HG02840 (cell line): Measurements from ENCODE around the gene DNAH1.

Experiments
- ATAC-seq: cut with Tn5 transposase; IDR thresholded peaks from one replicate; pipeline ENCODE4 v1.9.1; 2021; ENCODE audit warnings: mild to moderate bottlenecking, moderate library complexity, moderate number of reproducible peaks; ENCODE audit not compliant: unreplicated experiment, low FRiP score

DNAH1 gene

GRCh38 chr3:52384019-52384761, 68.1 kb downstream of the DNAH1 start:
- no peak for ATAC-seq

GRCh38 chr3:52385157-52385556, 69.0 kb downstream of the DNAH1 start:
- ATAC-seq = no peak

GRCh38 chr3:52387481-52387880, 71.4 kb downstream of the DNAH1 start:
- no peak for ATAC-seq

GRCh38 chr3:52388348-52388821, 72.3 kb downstream of the DNAH1 start:
- ATAC-seq = no peak

- ATAC-seq = no peak
Measured at GRCh38 chr3:52388933-52389332, 72.8 kb downstream of the DNAH1 start.

- no peak for ATAC-seq
Measured at GRCh38 chr3:52391096-52391495, 75.0 kb downstream of the DNAH1 start.

GRCh38 chr3:52392216-52392930, 76.3 kb downstream of the DNAH1 start:
- ATAC-seq = no peak

GRCh38 chr3:52393131-52393807, 77.2 kb downstream of the DNAH1 start:
- ATAC-seq = no peak

- no peak for ATAC-seq
Measured at GRCh38 chr3:52393959-52394670, 78.0 kb downstream of the DNAH1 start.

GRCh38 chr3:52394751-52395502, 78.8 kb downstream of the DNAH1 start:
- no peak for ATAC-seq

- ATAC-seq = no peak
Measured at GRCh38 chr3:52395503-52395865, 79.4 kb downstream of the DNAH1 start.

GRCh38 chr3:52396011-52396906, 80.1 kb downstream of the DNAH1 start:
- no peak for ATAC-seq

- ATAC-seq = no peak
Measured at GRCh38 chr3:52396907-52397591, 80.9 kb downstream of the DNAH1 start.

GRCh38 chr3:52397676-52398399, 81.7 kb downstream of the DNAH1 start:
- no peak for ATAC-seq

GRCh38 chr3:52398670-52399081, 82.6 kb downstream of the DNAH1 start:
- ATAC-seq = no peak

GRCh38 chr3:52399131-52399530, 83.0 kb downstream of the DNAH1 start:
- ATAC-seq = no peak

- ATAC-seq = no peak
Measured at GRCh38 chr3:52399593-52399992, 83.5 kb downstream of the DNAH1 start.

GRCh38 chr3:52400275-52400793, 84.2 kb downstream of the DNAH1 start:
- no peak for ATAC-seq
